GM10248 (cell line): ENCODE measurements around the gene FAXDC2.

Source experiments
- CTCF ChIA-PET: fragments of 300-600 bp; sonication (Branson Sonifier 250); formaldehyde crosslinking; extraction: SDS; loops from one replicate; lab custom pipeline; 2021; ENCODE audit warnings: antibody characterized with exemption; lab: Yijun Ruan, JAX
- POLR2A ChIA-PET: fragments of 350-650 bp; sonication (Branson Sonifier 250); formaldehyde crosslinking; extraction: SDS; loops from one replicate; lab custom pipeline; 2020; ENCODE audit warnings: antibody characterized with exemption; lab: Yijun Ruan, JAX
- DNase-seq: peaks from one replicate; pipeline ENCODE4 v3.0.0; 2012; ENCODE audit errors: extremely low spot score
- CTCF ChIP-seq: IDR thresholded peaks from 2 replicates; pipeline ENCODE4 v1.5.1; 2012; ENCODE audit warnings: mild to moderate bottlenecking, low read depth; ENCODE audit errors: extremely low read depth, missing control alignments, control extremely low read depth

Gene FAXDC2

GRCh38 chr5:154817815-154818214, 32.6 kb downstream of the FAXDC2 start:
- POLR2A ChIA-PET, result no interaction called here
- TF ChIP-seq CTCF, result no peak
- no peak for DNase-seq
- CTCF ChIA-PET, result interaction anchor here (1.7 to 1.9 kb wide), 2 partner anchors 8 to 17 kb away, joined by 3 to 5 read pairs; no protein-coding TSS in a partner anchor

- POLR2A ChIA-PET, result no interaction called here
- no peak for DNase-seq
- TF ChIP-seq CTCF, result no peak
- CTCF ChIA-PET, result interaction anchor here (1.7 kb wide), 1 partner anchor 18 kb away, joined by 3 read pairs; no protein-coding TSS in a partner anchor
Measured at GRCh38 chr5:154816891-154817492, 33.4 kb downstream of the FAXDC2 start.

DNA sequence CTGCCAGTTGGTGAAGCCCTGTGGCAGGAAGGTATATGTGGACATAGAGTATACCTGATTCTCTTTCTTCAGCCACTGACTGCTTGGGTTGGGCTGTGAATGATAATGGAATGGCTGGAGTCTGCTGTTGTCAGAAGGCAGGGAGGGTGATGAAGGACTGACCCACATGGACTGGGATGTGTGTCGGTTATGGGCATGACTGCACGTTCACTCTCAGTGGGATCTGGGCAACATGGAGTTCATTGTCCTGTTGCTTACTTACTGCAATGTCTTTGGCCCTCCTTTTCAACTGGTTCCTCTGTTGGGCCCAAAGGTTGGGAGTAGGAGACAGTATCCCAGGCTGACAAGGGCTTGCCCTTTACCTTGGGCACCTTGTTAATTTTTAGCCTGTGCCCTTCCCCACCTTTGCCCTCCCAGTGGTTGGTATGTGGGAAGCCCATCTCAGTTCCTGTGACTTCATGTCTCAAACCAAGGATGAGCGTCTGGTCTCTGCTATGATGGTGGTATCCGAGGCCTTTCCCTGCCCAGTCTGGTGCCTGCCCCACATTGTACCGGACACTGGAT, 34.6 kb downstream of the FAXDC2 start:
- DNase-seq, result no peak
- POLR2A ChIA-PET, result no interaction called here
- TF ChIP-seq CTCF, result no peak
- CTCF ChIA-PET, result no interaction called here

- ChIA-PET POLR2A (no interaction called here), CTCF (no interaction called here)
- DNase-seq, result no peak
Measured at GRCh38 chr5:154815025-154815424, 35.4 kb downstream of the FAXDC2 start.

DNA sequence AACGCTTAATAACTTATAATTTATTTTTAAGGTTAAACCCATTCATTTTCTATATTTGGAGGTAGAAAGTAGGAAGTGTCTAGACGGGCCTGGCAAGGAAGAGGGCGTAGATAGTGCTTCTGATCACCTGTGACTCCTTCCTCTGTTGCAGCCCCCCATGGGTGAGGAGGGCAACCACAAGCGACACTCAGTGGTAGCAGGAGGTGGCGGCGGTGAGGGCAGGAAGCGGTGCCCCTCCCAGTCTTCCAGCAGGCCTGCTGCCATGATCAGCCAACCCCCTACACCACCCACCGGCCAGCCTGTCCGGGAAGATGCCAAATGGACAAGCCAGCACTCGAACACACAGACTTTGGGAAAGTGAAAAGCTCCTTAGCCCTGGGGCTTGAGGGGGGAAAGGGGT, 36.7 kb downstream of the FAXDC2 start:
- POLR2A ChIA-PET, result no interaction called here
- no peak for TF ChIP-seq CTCF
- CTCF ChIA-PET, result interaction anchor here (1.0 to 1.4 kb wide), 2 partner anchors 55 to 163 kb away, joined by 3 to 5 read pairs; no protein-coding TSS in a partner anchor
- DNase-seq, result no peak

More at GRCh38 chr5:154815025-154815424, 35.4 kb downstream of the FAXDC2 start:
- TF ChIP-seq CTCF, result no peak

DNA sequence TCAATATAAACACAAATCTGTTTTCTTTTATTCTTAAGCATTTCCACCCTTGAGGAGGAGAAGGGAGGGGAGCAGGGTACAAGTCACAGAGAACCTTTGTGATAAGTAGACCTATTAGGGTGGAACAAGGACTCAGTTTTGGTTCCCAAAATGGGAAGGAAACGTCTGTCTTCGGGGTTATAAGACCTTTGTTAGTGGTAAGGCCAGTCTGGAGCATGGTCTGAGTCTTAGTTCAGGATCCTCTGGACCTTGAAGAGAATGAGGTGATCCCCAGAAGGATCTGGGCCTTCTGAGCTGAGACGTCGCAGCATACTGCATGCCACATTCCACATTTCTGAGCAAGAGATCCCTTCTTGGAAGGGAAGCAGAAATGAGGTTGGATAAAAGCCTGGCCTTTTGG, 37.2 kb downstream of the FAXDC2 start:
- CTCF ChIA-PET, result interaction anchor here (1.0 to 1.4 kb wide), 2 partner anchors 55 to 163 kb away, joined by 3 to 5 read pairs; no protein-coding TSS in a partner anchor

More for the DNA sequence above, 37.2 kb downstream of the FAXDC2 start:
- no peak for DNase-seq
- POLR2A ChIA-PET, result no interaction called here
- no peak for TF ChIP-seq CTCF
